C4-2B (cell line): ENCODE measurements around the gene PLCH2.

Source experiments
- ZFX ChIP-seq: fragments of 450-650 bp; IDR thresholded peaks from 2 replicates; pipeline ENCODE4 v1.6.1; 2017
- TF ChIP-seq, protein P1 (sequence below): fragments of 450-650 bp; conservative IDR thresholded peaks from 2 replicates; pipeline ENCODE4 v1.5.1; 2017; ENCODE audit warnings: mild to moderate bottlenecking

DNA sequence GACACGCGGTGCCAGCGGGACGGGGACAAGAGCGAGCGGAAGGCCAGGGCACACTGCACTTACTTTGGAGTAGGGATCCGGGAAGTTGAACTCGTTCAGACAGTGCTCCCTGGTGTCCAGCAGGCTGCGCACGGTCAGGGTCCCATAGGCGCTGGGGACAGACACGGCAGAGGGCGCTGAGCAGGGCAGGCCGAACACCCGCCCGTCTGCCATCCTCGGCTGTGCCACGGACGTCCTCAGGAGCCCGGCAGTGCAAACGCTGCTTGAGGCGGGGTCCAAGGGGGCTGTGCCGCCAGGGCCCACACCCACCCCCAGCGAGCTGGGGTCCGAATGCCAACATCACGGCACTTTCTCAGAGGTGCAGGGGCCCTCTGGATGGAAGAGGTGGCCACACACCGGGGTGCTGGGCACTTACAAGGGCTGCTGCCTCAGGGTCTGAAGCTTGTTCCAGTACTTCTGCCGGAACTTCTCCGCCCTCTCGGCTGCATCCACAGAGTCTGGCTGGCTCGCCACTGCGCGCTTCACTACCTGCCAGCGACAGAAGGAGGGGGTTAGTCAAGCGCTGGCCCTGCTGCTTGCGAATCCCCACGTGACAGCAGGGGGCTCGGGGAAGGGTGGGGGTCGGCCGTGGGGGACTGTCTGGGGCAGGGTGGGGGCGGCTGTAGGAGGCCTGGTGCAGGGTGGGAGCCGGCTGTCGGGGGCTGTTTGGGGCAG is 38.0 kb downstream of the PLCH2 start:
- TF ChIP-seq, protein P1, sequence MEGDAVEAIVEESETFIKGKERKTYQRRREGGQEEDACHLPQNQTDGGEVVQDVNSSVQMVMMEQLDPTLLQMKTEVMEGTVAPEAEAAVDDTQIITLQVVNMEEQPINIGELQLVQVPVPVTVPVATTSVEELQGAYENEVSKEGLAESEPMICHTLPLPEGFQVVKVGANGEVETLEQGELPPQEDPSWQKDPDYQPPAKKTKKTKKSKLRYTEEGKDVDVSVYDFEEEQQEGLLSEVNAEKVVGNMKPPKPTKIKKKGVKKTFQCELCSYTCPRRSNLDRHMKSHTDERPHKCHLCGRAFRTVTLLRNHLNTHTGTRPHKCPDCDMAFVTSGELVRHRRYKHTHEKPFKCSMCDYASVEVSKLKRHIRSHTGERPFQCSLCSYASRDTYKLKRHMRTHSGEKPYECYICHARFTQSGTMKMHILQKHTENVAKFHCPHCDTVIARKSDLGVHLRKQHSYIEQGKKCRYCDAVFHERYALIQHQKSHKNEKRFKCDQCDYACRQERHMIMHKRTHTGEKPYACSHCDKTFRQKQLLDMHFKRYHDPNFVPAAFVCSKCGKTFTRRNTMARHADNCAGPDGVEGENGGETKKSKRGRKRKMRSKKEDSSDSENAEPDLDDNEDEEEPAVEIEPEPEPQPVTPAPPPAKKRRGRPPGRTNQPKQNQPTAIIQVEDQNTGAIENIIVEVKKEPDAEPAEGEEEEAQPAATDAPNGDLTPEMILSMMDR, result no peak
- TF ChIP-seq ZFX, result no peak
